Stimulated activated naive CD8-positive, alpha-beta T cell treated with anti-CD3 and anti-CD28 coated beads, Interleukin-15, amount 100 ng/mL, for 72 hours (primary cell): ENCODE results near the gene DLD.
"Not testable (repeated sequence)": the region's sequence is repeated elsewhere in the genome, so short reads cannot be mapped to it uniquely, and the experiment has no call there.

ENCODE experiments used
- ATAC-seq: fragments of 150-1000 bp; cut with Tn5 transposase; 2 replicates; pipeline ENCODE4 v1.10.0; 2021; ENCODE audit warnings: mild to moderate bottlenecking, moderate library complexity
- DNase-seq, 2 donors: peaks; one replicate each; pipeline ENCODE4 v3.0.0; 2021 to 2022
- H3K27ac Mint-ChIP-seq, 2 donors: one replicate each; pipeline ENCODE4 v1.8.0; 2022; ENCODE audit warnings: mild to moderate bottlenecking in 2 of 2, mixed read lengths in 2 of 2, moderate library complexity in 2 of 2
- H3K27me3 Mint-ChIP-seq: one replicate; pipeline ENCODE4 v1.8.0; 2022; ENCODE audit warnings: mixed read lengths
- H3K4me1 Mint-ChIP-seq: one replicate; pipeline ENCODE4 v1.8.0; 2022; ENCODE audit warnings: mild to moderate bottlenecking, mixed read lengths
- H3K4me3 Mint-ChIP-seq, 2 donors: one replicate each; pipeline ENCODE4 v1.8.0; 2022; ENCODE audit warnings: mild to moderate bottlenecking in 2 of 2, mixed read lengths in 2 of 2, moderate library complexity in 1 of 2
- H3K9me3 Mint-ChIP-seq, 2 donors: one replicate each; pipeline ENCODE4 v1.8.0; 2022; ENCODE audit warnings: mixed read lengths in 2 of 2

DLD gene

GRCh38 chr7:107921826-107922225, 30.8 kb downstream of the DLD start:
- H3K27me3 Mint-ChIP-seq, ATAC-seq, H3K4me3 Mint-ChIP-seq, DNase-seq, H3K27ac Mint-ChIP-seq, H3K9me3 Mint-ChIP-seq: not testable (repeated sequence)
- H3K4me1 Mint-ChIP-seq = peaks cover 61% of the 10 kb centered on the region

- DNase-seq = no peak
- peaks cover 56% of the 10 kb centered on the region for H3K4me1 Mint-ChIP-seq
- no peak overlapping the region for H3K27ac Mint-ChIP-seq
- no peak overlapping the region for H3K4me3 Mint-ChIP-seq
- no peaks in the 10 kb centered on the region for H3K9me3 Mint-ChIP-seq
- no peak for ATAC-seq
- no peaks in the 10 kb centered on the region for H3K27me3 Mint-ChIP-seq
Measured at GRCh38 chr7:107922886-107923285, 31.9 kb downstream of the DLD start.

- peak overlapping the region in 1 of 2 donors; percentile 6 for H3K4me3 Mint-ChIP-seq
- H3K4me1 Mint-ChIP-seq = peaks cover 50% of the 10 kb centered on the region
- no peaks in the 10 kb centered on the region for H3K27me3 Mint-ChIP-seq
- no peak for DNase-seq
- H3K9me3 Mint-ChIP-seq = no peaks in the 10 kb centered on the region
- peak; percentile 62 for ATAC-seq
- peak overlapping the region in 1 of 2 donors; percentile 1 for H3K27ac Mint-ChIP-seq
Measured at GRCh38 chr7:107924841-107925504, 34.0 kb downstream of the DLD start.

GRCh38 chr7:107926481-107926880, 35.5 kb downstream of the DLD start:
- Mint-ChIP-seq H3K27ac (no peak overlapping the region), H3K4me3 (no peak overlapping the region), H3K4me1 (peaks cover 41% of the 10 kb centered on the region), H3K27me3 (no peaks in the 10 kb centered on the region), H3K9me3 (no peaks in the 10 kb centered on the region)
- ATAC-seq (no peak), DNase-seq (no peak)

GRCh38 chr7:107931740-107932515, 40.9 kb downstream of the DLD start:
- H3K27ac Mint-ChIP-seq = peak overlapping the region in 1 of 2 donors; percentile 35
- DNase-seq = no peak
- no peak for ATAC-seq
- no peaks in the 10 kb centered on the region for H3K27me3 Mint-ChIP-seq
- peaks cover 25% of the 10 kb centered on the region for H3K4me1 Mint-ChIP-seq
- no peak overlapping the region for H3K4me3 Mint-ChIP-seq
- no peaks in the 10 kb centered on the region for H3K9me3 Mint-ChIP-seq

- no peak overlapping the region for H3K27ac Mint-ChIP-seq
- no peak for ATAC-seq
Measured at GRCh38 chr7:107932805-107933204, 41.8 kb downstream of the DLD start.

GRCh38 chr7:107933386-107934013, 42.5 kb downstream of the DLD start:
- Mint-ChIP-seq H3K9me3 (no peaks in the 10 kb centered on the region), H3K27ac (no peak overlapping the region), H3K4me3 (no peak overlapping the region), H3K27me3 (no peaks in the 10 kb centered on the region), H3K4me1 (peaks cover 25% of the 10 kb centered on the region)
- DNase-seq (no peak), ATAC-seq (no peak)

More at GRCh38 chr7:107932805-107933204, 41.8 kb downstream of the DLD start:
- no peaks in the 10 kb centered on the region for H3K9me3 Mint-ChIP-seq
- no peak overlapping the region for H3K4me3 Mint-ChIP-seq
- no peaks in the 10 kb centered on the region for H3K27me3 Mint-ChIP-seq
- no peak for DNase-seq
- peaks cover 25% of the 10 kb centered on the region for H3K4me1 Mint-ChIP-seq

GRCh38 chr7:107934991-107935770, 44.2 kb downstream of the DLD start:
- Mint-ChIP-seq H3K27ac (no peak overlapping the region), H3K4me3 (no peak overlapping the region), H3K9me3 (no peaks in the 10 kb centered on the region), H3K4me1 (peaks cover 25% of the 10 kb centered on the region), H3K27me3 (no peaks in the 10 kb centered on the region)
- DNase-seq (no peak), ATAC-seq (no peak)

- ATAC-seq (no peak), DNase-seq (no peak)
- H3K27me3 Mint-ChIP-seq = no peaks in the 10 kb centered on the region
- no peak overlapping the region for H3K27ac Mint-ChIP-seq
- H3K9me3 Mint-ChIP-seq = no peaks in the 10 kb centered on the region
- peaks cover 25% of the 10 kb centered on the region for H3K4me1 Mint-ChIP-seq
- no peak overlapping the region for H3K4me3 Mint-ChIP-seq
Measured at GRCh38 chr7:107936312-107936711, 45.3 kb downstream of the DLD start.

- no peak overlapping the region for H3K4me3 Mint-ChIP-seq
- DNase-seq (no peak), ATAC-seq (no peak)
- peaks cover 15% of the 10 kb centered on the region for H3K4me1 Mint-ChIP-seq
- no peak overlapping the region for H3K27ac Mint-ChIP-seq
- H3K27me3 Mint-ChIP-seq = no peaks in the 10 kb centered on the region
- no peaks in the 10 kb centered on the region for H3K9me3 Mint-ChIP-seq
Measured at GRCh38 chr7:107937531-107937930, 46.5 kb downstream of the DLD start.

GRCh38 chr7:107938456-107939250, 47.7 kb downstream of the DLD start:
- Mint-ChIP-seq H3K27me3 (no peaks in the 10 kb centered on the region), H3K4me1 (peaks cover 4% of the 10 kb centered on the region), H3K27ac (no peak overlapping the region), H3K4me3 (no peak overlapping the region), H3K9me3 (no peaks in the 10 kb centered on the region)
- ATAC-seq = no peak
- DNase-seq = no peak

- Mint-ChIP-seq H3K4me3 (no peak overlapping the region), H3K4me1 (no peaks in the 10 kb centered on the region), H3K9me3 (no peaks in the 10 kb centered on the region), H3K27me3 (no peaks in the 10 kb centered on the region), H3K27ac (no peak overlapping the region)
- ATAC-seq = no peak
- no peak for DNase-seq
Measured at GRCh38 chr7:107939573-107940489, 48.8 kb downstream of the DLD start.

GRCh38 chr7:107940951-107941350, 50.0 kb downstream of the DLD start:
- no peak overlapping the region for H3K4me3 Mint-ChIP-seq
- H3K27ac Mint-ChIP-seq = peak overlapping the region in 1 of 2 donors; percentile 4
- no peaks in the 10 kb centered on the region for H3K27me3 Mint-ChIP-seq
- no peaks in the 10 kb centered on the region for H3K4me1 Mint-ChIP-seq
- ATAC-seq (no peak), DNase-seq (no peak)
- H3K9me3 Mint-ChIP-seq = no peaks in the 10 kb centered on the region

GRCh38 chr7:107943018-107943417, 52.0 kb downstream of the DLD start:
- ATAC-seq (no peak), DNase-seq (no peak)
- no peaks in the 10 kb centered on the region for H3K4me1 Mint-ChIP-seq
- H3K4me3 Mint-ChIP-seq = no peak overlapping the region
- no peaks in the 10 kb centered on the region for H3K27me3 Mint-ChIP-seq
- no peak overlapping the region for H3K27ac Mint-ChIP-seq
- H3K9me3 Mint-ChIP-seq = no peaks in the 10 kb centered on the region
